HK-2 (cell line): Measurements from ENCODE around the gene CFAP299.

Source experiments
- DNase-seq: peaks from one replicate; pipeline ENCODE4 v3.0.0-alpha.2; 2018; ENCODE audit not compliant: unreplicated experiment

The CFAP299 gene

DNA sequence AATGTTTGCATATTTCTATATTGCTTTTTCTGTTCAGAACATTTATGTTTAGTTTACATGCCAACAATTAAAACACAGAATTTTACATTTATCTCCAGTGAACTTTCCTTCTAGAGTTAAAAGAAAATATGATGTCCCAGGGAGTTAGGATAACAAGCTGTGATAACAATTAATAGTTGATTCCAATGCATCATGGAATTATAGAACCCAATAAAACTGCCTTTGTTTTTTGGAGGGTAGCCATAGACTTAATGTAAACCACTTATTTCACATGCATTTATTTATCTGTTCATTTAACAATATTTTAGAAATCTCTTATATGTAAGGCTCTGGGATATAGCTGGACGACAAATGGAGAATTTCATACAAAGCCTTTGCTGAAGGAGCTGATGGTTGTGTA is 180.0 kb downstream of the CFAP299 start:
- DNase-seq, result no peak

DNA sequence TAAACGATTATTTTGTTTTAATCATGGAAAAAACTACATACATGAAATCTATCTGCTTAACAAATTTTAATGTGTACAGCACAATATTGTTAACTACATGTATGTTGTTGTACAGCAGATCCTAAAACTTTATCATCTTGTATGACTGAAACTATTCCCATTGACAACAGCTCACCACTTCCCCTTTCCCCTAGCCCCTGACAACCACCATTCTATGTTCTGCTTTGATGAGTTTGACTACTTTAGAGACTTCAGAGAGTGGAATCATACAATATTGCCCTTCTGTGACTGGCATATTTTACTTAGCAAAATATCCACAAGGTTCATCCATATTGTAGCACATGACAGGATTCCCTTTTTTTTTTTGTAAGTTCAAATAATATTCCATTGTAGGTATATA is 185.9 kb downstream of the CFAP299 start:
- DNase-seq, result no peak

DNA sequence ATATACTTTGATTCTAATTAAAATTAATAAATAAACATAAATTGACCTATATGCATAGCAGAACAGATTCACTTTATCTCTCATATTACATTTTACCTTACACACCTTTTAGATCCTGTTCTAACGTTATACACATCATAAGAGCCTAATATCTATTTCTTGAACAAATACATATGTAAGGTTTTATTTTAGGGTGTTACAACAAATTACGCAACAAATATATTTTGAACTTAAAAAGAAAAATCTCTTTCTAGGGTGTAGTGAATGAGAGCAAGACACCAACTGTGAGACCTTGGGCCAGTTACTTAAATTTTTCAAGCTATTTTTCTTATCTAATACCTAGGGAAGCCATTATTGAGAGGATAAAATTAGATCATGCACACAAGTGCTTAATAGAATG is 191.2 kb downstream of the CFAP299 start:
- no peak for DNase-seq

DNA sequence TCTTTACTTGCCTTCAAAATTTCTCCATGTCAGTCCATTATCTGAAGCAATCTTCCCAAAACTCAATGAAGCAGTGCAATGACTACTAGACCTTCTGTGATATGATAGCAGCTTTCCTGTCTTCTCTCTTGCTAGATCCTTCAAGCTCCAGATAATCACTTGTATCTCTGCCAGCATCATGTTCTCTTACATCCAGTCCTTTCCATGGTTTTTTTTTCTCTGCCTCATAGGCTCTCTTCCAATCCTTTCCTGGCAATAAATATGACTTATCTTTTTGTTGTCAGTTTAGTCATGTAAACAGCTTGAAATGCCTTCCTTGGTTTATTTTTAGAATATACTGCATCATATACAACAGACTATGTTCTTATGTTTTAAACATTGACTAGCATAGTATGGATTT is 193.5 kb downstream of the CFAP299 start:
- DNase-seq, result no peak

DNA sequence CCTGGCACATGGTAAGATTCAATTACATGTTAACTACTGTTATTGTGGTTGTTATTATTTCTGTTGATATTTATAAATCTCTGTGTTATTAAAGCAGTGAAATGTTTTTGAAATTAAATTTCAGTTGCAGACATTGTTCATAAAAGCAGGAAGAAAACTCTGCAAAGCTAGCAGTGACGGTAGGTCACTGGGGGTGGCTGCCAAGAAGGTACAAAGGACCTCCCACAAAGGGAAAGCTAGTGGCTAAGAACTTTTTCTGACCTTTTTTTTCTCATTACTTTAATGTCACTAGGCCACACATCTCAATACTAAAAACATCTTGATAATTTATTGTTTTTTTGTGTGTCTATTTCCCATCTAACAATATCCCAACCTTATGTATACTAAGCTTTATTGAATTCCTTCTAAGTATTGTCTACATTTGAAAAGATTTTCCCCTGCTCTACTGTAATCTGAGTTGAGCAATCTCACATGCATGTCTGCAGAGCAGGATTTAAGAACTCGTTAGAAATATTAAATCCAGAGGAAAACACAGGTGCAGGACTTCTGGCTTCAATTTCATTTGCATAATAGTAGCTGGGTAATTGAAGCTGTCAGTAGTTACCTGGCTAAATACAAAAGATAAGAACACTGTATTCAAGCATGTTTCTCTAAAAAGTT is 197.3 kb downstream of the CFAP299 start:
- no peak for DNase-seq

DNA sequence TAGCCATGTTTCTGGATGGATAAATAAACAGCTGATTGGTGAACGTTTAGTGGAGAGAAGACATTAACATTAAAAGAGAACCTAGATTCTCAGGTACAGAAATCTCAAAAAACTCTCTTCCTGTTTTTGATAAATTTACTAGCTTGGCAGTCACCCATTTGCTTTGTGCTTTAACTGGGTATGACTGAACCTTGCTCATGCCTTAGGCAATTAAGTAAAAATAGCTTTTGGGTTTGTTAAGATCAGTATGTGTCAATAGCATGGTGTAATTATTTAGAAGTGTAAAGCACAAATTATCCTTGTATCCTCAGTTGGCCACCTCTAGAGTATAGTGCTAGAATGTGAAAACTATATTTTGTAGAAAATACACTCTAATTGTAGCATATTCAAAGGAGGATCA is 200.0 kb downstream of the CFAP299 start:
- no peak for DNase-seq

DNA sequence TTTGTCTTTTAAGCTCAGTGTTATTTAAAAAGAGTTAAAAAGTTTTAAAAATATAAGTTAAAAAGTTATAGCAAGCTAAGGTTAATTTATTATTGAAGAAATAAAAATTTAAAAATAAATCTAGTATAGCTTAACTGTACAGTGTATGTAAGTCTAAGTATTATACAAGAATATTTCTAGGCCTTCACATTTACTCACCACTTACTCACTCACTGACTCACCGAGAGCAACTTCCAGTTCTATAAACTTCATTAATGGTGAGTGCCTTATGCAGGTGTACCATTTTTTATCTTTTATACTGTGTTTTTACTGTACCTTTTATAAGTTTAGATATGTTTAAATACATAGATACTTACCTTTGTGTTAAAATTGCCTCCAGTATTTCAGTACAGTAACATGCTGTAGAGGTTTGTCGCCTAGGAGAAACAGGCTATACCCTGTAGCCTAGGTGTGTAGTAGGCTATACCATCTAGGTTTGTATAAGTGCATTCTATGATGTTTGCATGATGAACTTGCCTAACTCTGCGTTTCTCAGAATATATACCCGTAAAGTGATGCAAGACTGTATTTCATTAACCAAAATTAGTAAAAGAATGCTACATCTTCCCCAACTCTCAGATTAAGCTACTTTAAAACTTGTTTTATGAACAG is 202.9 kb downstream of the CFAP299 start:
- no peak for DNase-seq

DNA sequence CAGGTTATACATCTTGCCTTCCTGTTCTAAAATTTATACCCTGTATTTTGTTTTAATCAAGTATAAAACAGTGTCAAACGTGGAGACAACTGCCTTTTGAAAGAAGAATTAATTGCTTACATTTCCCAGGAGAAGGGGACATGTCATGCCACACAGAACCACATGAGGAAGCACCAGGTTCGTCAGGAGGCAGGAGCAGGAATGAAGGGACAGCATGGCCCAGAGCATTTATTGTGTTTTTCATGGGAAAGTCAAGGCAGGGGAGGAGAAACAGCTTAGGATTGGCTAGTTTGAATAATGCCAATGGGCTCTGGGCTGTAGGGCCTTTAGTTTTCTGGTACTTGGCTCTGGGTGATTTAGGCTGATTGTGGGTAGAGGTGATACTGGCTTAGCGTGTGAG is 203.7 kb downstream of the CFAP299 start:
- no peak for DNase-seq

DNA sequence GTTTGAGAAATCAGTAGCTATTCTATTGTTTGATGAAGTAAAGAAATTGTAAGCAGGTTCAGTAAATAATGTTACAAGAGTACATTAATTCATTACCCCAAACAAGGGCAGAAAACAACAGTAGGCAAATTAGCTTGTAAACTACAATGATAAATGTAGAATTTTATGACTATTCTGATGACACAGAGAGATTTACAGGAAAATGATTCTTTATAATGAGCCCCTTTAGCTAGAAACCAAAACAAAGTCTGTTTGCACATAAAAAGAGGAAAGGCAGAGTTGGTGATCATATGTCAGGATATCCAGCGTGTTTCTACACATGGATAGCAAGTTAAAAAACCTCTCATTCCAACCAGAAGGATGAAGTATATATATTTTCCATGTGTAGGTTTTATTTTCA is 204.8 kb downstream of the CFAP299 start:
- no peak for DNase-seq

DNA sequence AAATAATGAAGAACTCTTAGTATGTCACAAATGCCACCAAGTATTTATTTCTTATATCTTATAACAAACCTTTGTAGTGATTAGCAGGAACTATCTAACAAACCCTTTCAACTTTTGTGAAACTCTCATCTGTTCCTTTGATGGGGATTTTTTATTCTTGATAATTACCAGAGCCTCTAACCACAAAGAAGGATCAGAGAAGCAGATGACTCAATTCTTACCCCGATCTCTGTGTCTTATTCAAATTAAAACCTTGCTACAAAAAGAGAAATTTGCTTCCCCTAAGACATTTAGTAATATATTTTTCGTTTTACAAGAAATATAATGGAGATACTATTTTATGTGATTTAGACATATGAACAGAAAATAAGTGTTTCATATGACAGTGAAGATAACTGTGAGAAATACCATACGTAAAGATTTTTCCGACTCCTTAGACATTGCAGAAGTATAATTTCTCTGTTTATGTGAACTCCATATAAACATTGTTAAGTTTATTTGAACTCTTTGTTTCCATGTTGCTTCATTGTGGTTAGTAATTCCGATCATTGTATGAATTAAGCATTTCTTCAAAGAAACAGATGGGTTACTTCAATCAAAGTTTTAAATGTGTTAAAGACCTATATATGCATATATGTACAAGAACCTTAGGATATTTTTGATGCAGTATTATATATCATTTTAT is 205.4 kb downstream of the CFAP299 start:
- no peak for DNase-seq

DNA sequence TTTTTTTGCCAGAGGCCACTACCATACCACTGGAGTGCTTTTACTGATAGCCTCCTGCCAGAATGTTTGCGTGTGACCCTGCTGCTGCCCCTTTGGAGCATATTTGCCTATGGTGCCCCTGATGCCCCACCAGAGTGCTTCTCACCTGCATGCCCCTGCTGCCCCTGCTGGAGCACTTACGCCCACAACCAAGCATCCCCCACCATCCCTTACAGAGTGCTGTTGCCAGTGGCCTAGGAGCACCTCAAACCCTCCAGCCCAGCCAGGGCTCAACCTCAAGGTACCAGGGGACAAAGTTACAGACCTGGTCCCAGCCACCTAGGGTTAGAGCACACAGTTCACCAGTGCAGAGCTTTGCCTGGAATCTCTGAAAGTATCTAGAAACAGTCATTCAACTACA is 207.2 kb downstream of the CFAP299 start:
- no peak for DNase-seq

DNA sequence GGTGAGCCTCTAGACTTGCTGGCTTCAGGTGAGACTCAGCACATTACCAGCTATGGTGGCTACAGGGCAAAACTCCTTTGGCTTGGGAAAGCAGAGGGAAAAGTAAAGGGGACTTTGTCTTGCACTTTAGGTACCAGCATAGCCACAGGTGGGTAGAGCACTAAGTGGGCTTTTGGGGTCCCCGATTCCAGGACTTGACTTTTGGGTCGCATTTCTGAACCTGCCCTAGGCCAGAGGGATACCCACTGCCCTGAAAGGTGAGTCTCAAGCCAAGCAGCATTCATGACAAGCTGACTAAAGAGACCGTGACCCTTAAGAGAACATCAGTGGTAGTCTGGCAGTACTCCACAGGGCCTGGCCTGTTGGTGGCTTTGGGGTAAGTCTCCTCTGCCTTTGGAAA is 224.8 kb downstream of the CFAP299 start:
- DNase-seq, result no peak

DNA sequence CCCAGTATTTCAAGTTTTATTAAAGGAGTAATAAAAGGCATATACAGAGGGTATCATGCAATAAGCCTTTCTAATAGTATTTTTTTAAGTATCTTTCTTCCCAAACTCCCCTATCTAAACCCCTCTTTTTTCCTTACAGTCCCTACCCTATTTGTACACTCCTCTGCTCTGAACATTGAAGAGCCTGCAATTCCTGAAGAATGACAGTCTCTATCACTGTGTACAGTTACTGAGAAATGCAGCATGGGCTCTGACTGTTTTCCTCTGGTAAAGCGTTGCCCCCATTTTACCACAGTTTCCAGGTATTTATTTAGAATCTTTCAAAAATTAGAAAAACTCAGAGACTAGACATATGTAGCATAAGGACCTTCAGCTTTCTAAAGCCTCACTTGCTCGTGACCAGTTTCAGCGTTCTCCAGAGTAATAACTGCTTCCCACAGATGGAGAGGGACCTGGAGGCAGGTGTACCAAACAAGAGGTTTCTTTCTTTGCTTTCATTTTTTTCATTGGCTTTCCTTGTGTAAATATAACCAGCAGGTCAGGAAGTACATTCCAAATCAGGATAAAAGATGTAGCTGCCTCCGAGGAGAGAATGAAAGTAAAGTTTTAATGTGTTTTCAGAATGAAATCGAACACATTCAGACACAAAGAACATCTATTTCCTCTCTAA is 230.8 kb downstream of the CFAP299 start:
- DNase-seq, result no peak

DNA sequence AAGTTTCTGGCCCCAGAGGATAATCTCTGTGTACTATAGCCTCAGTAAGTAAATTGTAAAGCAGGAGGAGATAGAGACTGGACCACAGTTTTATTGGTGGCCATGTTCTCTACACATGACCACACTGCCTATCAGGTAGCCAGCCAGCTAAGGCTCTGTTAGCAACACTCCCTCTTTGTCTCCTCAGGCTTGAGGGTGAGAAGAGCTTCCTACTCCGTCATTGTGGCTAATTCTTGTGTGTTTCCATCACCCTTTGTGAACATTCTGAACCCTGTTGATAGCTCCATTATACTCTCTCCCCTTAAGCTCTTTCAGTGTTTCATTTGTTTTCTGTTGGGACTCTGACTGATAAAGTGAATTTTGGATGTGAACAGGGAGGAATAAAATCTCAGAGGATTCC is 233.4 kb downstream of the CFAP299 start:
- DNase-seq, result no peak

DNA sequence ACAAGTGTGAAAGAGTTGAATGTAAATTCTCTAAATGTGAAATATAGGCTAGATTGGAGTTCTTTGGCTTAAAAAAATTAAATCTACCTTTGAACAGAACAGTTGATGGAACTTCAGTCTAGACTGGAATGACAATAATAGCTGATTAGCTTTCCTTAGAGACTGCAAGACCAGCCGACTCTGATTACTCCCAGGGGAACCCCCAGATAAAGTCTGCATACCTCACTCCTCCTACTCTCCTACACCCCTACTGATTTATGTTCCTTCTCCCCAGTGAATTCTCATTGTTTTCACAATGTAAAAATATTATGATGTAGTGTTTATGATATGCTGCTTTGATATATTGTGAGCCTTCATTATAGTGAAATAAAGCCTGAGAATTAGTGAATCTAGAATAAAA is 241.3 kb downstream of the CFAP299 start:
- DNase-seq, result no peak

DNA sequence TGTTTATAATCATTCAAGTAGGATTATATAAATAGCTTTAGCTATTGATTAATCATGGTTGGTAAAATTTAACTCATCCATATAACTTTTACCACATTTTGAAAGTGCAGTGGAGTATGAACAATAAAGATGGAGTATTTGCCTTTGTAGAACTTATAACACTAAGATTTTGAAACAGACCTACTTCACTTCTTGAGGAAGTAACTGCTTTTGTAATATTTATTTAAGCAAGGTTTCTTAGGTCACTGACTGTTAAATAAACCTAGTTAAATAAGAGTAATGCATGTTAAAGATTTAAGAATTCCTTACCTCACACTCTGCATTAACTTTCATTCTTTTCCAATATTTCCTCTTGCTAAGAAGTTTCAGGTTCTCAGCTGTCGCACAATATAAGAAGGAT is 242.5 kb downstream of the CFAP299 start:
- no peak for DNase-seq

DNA sequence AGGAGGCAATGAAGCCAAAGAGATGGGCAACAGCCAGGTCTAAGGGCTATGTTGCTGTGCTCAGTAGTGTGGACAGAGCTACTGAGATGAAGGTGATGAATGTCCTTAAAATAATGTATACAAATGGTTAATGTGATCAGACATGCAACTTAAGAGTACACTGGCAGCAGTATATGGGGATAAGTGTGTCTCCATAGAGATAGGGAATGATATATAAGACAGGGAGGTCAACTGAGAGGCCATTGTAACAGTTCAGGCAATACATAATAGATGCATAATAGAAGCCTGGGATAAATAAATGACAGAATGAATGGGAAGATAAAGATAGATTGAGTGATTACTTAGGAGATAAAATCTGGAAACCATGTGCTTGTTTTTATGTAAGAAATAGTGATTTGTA is 250.0 kb downstream of the CFAP299 start:
- DNase-seq, result no peak

DNA sequence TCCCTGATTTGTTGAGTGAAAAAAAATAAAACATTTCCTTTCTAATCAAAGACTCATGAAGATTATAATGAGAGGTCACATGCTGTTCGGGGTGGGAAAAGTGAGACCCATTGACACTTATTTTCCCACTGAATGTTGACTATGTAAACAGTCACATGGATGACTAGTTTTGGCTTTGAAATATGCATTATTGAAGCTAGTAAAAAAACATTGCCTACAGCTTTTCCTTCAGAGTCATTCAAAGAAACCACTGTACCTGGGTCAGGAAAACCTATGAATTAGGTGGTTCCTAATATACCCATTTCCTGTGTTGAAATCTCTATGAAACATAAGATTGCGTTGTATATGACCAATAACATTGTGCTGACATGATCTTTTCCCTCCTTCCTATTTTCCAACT is 251.2 kb downstream of the CFAP299 start:
- DNase-seq, result no peak

DNA sequence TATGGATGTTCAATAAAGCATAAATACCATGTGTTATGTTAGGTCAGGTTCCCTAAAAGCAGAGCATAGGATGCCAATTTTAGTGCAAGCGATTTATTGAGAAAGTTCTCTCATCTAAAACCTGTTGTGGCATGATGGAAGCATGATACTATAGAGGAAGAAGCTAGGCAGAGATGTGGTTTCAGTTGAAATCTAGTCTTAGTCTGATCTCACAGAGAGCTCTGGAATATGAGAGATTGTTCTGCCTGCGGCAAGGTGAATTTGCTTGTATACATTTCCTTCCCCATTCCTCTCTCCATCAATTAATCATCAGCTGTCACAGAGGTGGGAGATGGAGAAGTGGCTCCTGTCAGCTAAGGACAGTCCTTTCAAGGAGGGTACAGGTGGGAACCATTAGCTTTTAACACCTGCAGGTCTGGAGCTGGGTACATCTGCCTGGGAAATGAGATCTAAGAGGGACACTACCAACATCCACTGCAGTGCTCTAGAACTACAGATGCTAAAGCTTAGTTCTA is 252.4 kb downstream of the CFAP299 start:
- DNase-seq, result no peak

DNA sequence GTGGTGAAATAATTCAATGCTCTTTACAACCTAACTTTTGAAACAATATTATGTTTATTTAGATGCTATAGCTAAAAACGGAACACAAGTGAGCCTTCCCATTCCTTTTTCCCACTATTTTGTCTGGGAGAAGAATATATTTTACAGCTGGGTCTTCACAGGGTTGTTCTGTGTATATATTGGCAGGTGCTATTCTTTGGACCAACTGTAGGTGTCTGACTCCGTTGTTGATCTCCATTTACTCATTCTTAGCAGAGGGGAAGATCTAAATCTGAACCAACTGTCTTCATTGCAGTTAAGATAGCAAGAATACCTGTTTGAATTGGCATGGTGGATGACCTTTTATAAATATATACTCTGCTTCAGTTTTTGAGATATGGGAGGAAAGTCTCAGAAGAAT is 257.4 kb downstream of the CFAP299 start:
- DNase-seq, result no peak

DNA sequence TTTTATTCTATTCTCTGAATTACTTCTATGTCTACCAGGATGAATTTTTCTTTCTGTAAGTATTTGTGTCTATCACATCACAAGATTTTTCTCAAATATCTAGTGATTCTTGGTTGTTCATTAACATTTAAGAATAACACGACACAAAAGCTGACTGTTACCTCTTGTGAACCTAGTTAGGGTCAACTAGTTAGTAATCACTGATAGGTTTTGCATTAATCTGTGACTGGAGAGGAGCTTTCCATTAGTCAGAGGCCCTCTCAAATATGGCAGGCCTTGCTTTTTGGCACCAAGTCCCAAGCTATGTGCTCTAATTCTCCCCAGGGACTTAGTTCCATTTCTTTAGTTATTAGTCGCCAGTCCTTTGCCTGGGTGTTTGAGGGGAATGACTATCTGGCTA is 259.2 kb downstream of the CFAP299 start:
- no peak for DNase-seq

DNA sequence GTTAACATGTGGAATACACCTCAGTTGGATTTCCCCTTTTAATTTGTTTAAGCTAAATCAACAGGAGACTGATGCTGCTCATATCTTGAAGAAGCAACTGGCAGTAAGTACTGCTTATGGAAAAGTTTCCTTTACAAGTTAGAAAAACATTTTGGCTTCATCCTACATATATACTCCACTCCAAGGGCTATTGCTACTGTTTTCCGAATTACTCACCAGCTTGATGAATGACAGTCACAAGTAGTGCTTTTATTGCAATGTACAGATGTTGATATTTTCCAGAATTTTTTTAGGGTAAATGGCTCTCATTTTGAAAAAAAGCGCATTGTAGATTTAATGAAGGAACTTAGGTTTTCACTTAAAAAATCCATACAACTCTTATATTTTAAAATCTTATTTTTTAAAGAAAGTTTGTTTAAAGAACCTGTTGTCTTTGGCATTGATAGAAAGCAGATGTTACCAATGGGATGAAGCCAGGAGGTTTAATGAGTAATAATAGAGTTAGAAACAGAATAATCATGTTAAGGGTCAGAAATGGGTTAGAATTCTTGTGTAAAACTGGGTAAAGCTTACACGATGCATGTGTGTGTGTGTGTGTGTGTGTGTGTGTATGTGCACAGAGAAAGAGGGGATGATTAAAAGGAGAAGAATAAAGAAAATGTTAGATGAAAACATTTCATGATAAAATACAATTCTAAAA is 272.9 kb downstream of the CFAP299 start:
- no peak for DNase-seq
